Osteoblast (primary cell): ENCODE results near the gene CDC20. TPM values are rescaled to one million over a fixed set of nuclear protein-coding genes. Genes with fewer than 3 reads are reported as not detected.

ENCODE experiments used
- DNase-seq: peaks from one replicate; pipeline ENCODE4 v3.0.0; 2011; ENCODE audit warnings: low spot score, mixed read lengths; ENCODE audit not compliant: insufficient read length; ENCODE audit errors: missing footprints
- H2AFZ ChIP-seq: 2 replicates; pipeline ENCODE4 v1.6.0; 2011; ENCODE audit warnings: mild to moderate bottlenecking, low read length
- H3K27ac ChIP-seq: 2 replicates; pipeline ENCODE4 v1.5.1; 2011; ENCODE audit warnings: mild to moderate bottlenecking, low read depth, low read length, moderate library complexity
- H3K27me3 ChIP-seq: 2 replicates; pipeline ENCODE4 v1.6.0; 2012; ENCODE audit warnings: mild to moderate bottlenecking, control low read depth, inconsistent platforms, low read length, moderate library complexity; ENCODE audit not compliant: insufficient read depth
- H3K36me3 ChIP-seq: 2 replicates; pipeline ENCODE4 v1.5.1; 2011; ENCODE audit warnings: mild to moderate bottlenecking, low read length, control low read depth, moderate library complexity; ENCODE audit not compliant: insufficient read depth
- H3K4me1 ChIP-seq: 2 replicates; pipeline ENCODE4 v1.5.1; 2011; ENCODE audit warnings: mild to moderate bottlenecking, low read length, control low read depth, moderate library complexity; ENCODE audit not compliant: insufficient read depth
- H3K4me2 ChIP-seq: 2 replicates; pipeline ENCODE4 v1.6.0; 2011; ENCODE audit warnings: mild to moderate bottlenecking, low read length; ENCODE audit not compliant: insufficient read depth
- H3K4me3 ChIP-seq: fragments of 200-600 bp; sonication (generic); 3 replicates; pipeline ENCODE4 v1.5.1; 2012; ENCODE audit warnings: mild to moderate bottlenecking, low read length, inconsistent platforms; ENCODE audit not compliant: insufficient read depth
- H3K79me2 ChIP-seq: 2 replicates; pipeline ENCODE4 v1.6.0; 2012; ENCODE audit warnings: mild to moderate bottlenecking, low read length, control low read depth, inconsistent platforms; ENCODE audit not compliant: insufficient read depth
- H3K9me3 ChIP-seq: 2 replicates; pipeline ENCODE4 v1.5.1; 2011; ENCODE audit warnings: low read depth, low read length, control low read depth
- H4K20me1 ChIP-seq: 2 replicates; pipeline ENCODE4 v1.6.0; 2012; ENCODE audit warnings: mild to moderate bottlenecking, low read length, control low read depth; ENCODE audit not compliant: insufficient read depth
- CTCF ChIP-seq: IDR thresholded peaks from 2 replicates; pipeline ENCODE4 v1.5.1; 2011; ENCODE audit warnings: mild to moderate bottlenecking, low read depth, low read length, moderate library complexity; ENCODE audit errors: extremely low read depth
- total RNA-seq: library from RNA; depleted of rRNA; stranded (reverse); fragments of >200 nt; gene quantifications from 2 replicates; pipeline ENCODE4 v1.2.3, GENCODE V29; 2012

CDC20 gene
- total RNA-seq, 1 donor = 4.7 TPM

- no peaks in the 10 kb centered on the region for H3K27me3 ChIP-seq
- peaks cover 29% of the 10 kb centered on the region for H4K20me1 ChIP-seq
- H3K27ac ChIP-seq = no peak overlapping the region
- H3K36me3 ChIP-seq = peaks cover 75% of the 10 kb centered on the region
- TF ChIP-seq CTCF = no peak
- H3K9me3 ChIP-seq = no peaks in the 10 kb centered on the region
- H3K4me2 ChIP-seq = no peak overlapping the region
- no peak for DNase-seq
- H3K4me3 ChIP-seq = no peak overlapping the region
- no peak overlapping the region for H2AFZ ChIP-seq
- peaks cover 25% of the 10 kb centered on the region for H3K79me2 ChIP-seq
- peaks cover 8% of the 10 kb centered on the region for H3K4me1 ChIP-seq
Observed at GRCh38 chr1:43383449-43383848, 24.7 kb downstream of the CDC20 start.

GRCh38 chr1:43386676-43387075, 27.9 kb downstream of the CDC20 start:
- H3K27ac ChIP-seq = no peak overlapping the region
- no peak overlapping the region for H3K4me2 ChIP-seq
- H3K4me3 ChIP-seq = no peak overlapping the region
- H3K27me3 ChIP-seq = no peaks in the 10 kb centered on the region
- no peak overlapping the region for H2AFZ ChIP-seq
- no peak for DNase-seq
- no peak for TF ChIP-seq CTCF
- H3K4me1 ChIP-seq = peaks cover 21% of the 10 kb centered on the region
- peaks cover 35% of the 10 kb centered on the region for H4K20me1 ChIP-seq
- H3K36me3 ChIP-seq = peaks cover 61% of the 10 kb centered on the region
- no peaks in the 10 kb centered on the region for H3K9me3 ChIP-seq
- H3K79me2 ChIP-seq = peaks cover 57% of the 10 kb centered on the region

GRCh38 chr1:43387976-43388599, 29.3 kb downstream of the CDC20 start:
- peak overlapping the region; percentile 95 for H3K4me3 ChIP-seq
- H2AFZ ChIP-seq = no peak overlapping the region
- no peaks in the 10 kb centered on the region for H3K27me3 ChIP-seq
- peak overlapping the region; percentile 97 for H3K4me2 ChIP-seq
- peaks cover 35% of the 10 kb centered on the region for H4K20me1 ChIP-seq
- H3K9me3 ChIP-seq = no peaks in the 10 kb centered on the region
- H3K4me1 ChIP-seq = peaks cover 21% of the 10 kb centered on the region
- TF ChIP-seq CTCF = no peak
- peaks cover 67% of the 10 kb centered on the region for H3K79me2 ChIP-seq
- H3K36me3 ChIP-seq = peaks cover 48% of the 10 kb centered on the region
- H3K27ac ChIP-seq = peak overlapping the region; percentile 89
- peak; percentile 65 for DNase-seq

DNA sequence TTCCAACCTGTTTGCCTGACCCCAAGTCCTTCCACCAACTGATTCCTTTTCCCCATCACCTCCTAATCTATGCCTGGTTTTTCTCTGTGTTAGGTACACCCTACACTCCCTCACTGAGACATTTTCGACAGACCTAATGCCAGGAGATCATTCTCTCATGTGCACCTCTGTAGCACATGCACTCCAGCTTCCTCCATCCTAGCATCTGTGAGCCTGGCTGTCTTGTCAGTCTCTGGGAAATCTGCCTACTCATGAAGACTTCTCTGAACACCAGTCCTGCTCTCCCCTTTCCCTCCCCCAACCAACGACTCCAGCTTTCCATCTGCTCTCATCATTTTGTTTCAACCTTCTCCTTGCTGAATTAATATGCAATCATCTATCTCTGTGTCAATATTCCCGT, 29.8 kb downstream of the CDC20 start:
- TF ChIP-seq CTCF = no peak
- Histone ChIP-seq H3K36me3 (peaks cover 43% of the 10 kb centered on the region), H2AFZ (no peak overlapping the region), H3K4me3 (peak overlapping the region; percentile 95), H3K9me3 (no peaks in the 10 kb centered on the region), H3K79me2 (peaks cover 72% of the 10 kb centered on the region), H3K27me3 (no peaks in the 10 kb centered on the region), H3K27ac (peak overlapping the region; percentile 89), H3K4me2 (peak overlapping the region; percentile 97), H3K4me1 (peaks cover 21% of the 10 kb centered on the region), H4K20me1 (peaks cover 35% of the 10 kb centered on the region)
- DNase-seq = no peak
